Adrenal gland (tissue), 5 donors: ENCODE data around the gene KRTAP10-10.

Experiments
- POLR2A ChIP-seq, 2 donors: fragments of 450-650 bp; IDR thresholded peaks; one replicate each; pipeline ENCODE4 v1.6.1; 2017; ENCODE audit warnings: antibody characterized with exemption in 2 of 2, mild to moderate bottlenecking in 2 of 2, moderate library complexity in 1 of 2
- TF ChIP-seq, protein P1 (sequence below), 6 experiments: fragments of 450-650 bp in 4 of 6; fragments of 200-600 bp in 2 of 6; sonication (generic) in 1 of 6; IDR thresholded peaks; 1 replicate in 5 of 6; 2 replicates in 1 of 6; pipeline versions ENCODE4 v1.5.1 to v1.8.0; 2016 to 2021; ENCODE audit warnings: antibody characterized with exemption in 6 of 6, mild to moderate bottlenecking in 2 of 6, moderate library complexity in 1 of 6
- donor health status: DM: no; HTN: no; CAD: no.

DNA sequence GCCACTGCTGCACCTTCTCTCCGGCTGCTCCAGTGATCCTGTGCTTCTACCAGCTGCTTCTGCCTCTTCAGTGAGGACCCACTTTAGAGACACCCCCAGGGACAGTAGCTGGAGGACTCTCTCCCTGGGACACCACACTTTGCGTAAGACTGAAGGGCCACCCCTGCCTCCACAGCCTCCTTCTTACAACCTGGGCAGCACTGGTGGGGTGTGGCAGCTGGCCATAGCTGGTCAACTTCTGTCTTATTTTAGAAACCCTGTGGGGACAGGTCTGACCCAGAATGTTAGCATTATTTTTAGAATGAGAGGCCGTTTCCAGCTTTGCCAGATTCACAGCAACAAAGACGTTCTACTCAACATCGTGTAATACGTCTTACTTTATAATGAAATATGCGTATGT is 11.4 kb upstream of the KRTAP10-10 start:
- TF ChIP-seq, protein P1, sequence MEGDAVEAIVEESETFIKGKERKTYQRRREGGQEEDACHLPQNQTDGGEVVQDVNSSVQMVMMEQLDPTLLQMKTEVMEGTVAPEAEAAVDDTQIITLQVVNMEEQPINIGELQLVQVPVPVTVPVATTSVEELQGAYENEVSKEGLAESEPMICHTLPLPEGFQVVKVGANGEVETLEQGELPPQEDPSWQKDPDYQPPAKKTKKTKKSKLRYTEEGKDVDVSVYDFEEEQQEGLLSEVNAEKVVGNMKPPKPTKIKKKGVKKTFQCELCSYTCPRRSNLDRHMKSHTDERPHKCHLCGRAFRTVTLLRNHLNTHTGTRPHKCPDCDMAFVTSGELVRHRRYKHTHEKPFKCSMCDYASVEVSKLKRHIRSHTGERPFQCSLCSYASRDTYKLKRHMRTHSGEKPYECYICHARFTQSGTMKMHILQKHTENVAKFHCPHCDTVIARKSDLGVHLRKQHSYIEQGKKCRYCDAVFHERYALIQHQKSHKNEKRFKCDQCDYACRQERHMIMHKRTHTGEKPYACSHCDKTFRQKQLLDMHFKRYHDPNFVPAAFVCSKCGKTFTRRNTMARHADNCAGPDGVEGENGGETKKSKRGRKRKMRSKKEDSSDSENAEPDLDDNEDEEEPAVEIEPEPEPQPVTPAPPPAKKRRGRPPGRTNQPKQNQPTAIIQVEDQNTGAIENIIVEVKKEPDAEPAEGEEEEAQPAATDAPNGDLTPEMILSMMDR (IDR thresholded peaks at IDR 0.05) = no peak
- no peak for TF ChIP-seq POLR2A (IDR thresholded peaks at IDR 0.05)
